Panc1 (cell line): Measurements from ENCODE around the gene LGALS3.

Source experiments
- POLR2AphosphoS5 ChIP-seq: IDR thresholded peaks from 2 replicates; pipeline ENCODE4 v1.6.1; 2012; ENCODE audit warnings: mild to moderate bottlenecking, low read depth, low read length, moderate library complexity
- SIN3A ChIP-seq: IDR thresholded peaks from 2 replicates; pipeline ENCODE4 v1.6.1; 2012; ENCODE audit warnings: low read depth, mild to moderate bottlenecking, low read length, moderate library complexity, borderline replicate concordance; ENCODE audit not compliant: insufficient read depth
- TF ChIP-seq, protein P1 (sequence below): fragments of 450-650 bp; IDR thresholded peaks from 2 replicates; pipeline ENCODE4 v1.5.1; 2017; ENCODE audit warnings: mild to moderate bottlenecking

- TF ChIP-seq, protein P1, sequence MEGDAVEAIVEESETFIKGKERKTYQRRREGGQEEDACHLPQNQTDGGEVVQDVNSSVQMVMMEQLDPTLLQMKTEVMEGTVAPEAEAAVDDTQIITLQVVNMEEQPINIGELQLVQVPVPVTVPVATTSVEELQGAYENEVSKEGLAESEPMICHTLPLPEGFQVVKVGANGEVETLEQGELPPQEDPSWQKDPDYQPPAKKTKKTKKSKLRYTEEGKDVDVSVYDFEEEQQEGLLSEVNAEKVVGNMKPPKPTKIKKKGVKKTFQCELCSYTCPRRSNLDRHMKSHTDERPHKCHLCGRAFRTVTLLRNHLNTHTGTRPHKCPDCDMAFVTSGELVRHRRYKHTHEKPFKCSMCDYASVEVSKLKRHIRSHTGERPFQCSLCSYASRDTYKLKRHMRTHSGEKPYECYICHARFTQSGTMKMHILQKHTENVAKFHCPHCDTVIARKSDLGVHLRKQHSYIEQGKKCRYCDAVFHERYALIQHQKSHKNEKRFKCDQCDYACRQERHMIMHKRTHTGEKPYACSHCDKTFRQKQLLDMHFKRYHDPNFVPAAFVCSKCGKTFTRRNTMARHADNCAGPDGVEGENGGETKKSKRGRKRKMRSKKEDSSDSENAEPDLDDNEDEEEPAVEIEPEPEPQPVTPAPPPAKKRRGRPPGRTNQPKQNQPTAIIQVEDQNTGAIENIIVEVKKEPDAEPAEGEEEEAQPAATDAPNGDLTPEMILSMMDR: no peak
- no peak for TF ChIP-seq POLR2AphosphoS5
- no peak for TF ChIP-seq SIN3A
Measured at GRCh38 chr14:55103005-55103640, 25.9 kb upstream of the LGALS3 start.
